Measurements from ENCODE around the gene MIB1.

DNA sequence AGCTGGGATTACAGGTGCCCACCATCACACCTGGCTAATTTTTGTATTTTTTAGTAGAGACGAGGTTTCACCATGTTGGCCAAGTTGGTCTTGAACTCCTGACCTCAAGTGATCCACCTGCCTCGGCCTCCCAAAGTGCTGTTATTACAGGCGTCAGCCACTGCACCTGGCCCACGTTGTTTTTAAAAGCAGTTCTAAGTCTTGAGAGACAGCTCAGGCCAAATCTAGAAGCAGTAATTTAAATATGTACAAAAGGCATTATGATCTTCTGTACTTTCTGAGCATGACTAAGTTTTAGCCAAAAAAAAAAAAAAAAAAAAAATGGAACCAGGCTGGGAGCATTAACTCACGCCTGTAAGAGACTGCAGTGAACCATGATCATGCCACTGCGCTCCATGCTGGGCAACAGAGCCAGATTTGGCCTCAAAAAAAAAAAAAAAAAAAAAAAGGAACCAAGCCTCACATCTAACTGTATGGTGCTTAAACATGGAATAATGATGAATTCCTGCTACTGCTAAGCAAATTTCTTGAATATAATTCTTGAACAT lies 40.0 kb upstream of the MIB1 start:
- TF ChIP-seq, protein P1, sequence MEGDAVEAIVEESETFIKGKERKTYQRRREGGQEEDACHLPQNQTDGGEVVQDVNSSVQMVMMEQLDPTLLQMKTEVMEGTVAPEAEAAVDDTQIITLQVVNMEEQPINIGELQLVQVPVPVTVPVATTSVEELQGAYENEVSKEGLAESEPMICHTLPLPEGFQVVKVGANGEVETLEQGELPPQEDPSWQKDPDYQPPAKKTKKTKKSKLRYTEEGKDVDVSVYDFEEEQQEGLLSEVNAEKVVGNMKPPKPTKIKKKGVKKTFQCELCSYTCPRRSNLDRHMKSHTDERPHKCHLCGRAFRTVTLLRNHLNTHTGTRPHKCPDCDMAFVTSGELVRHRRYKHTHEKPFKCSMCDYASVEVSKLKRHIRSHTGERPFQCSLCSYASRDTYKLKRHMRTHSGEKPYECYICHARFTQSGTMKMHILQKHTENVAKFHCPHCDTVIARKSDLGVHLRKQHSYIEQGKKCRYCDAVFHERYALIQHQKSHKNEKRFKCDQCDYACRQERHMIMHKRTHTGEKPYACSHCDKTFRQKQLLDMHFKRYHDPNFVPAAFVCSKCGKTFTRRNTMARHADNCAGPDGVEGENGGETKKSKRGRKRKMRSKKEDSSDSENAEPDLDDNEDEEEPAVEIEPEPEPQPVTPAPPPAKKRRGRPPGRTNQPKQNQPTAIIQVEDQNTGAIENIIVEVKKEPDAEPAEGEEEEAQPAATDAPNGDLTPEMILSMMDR (IDR thresholded peaks at IDR 0.05; ENCODE audit: low read depth, low read length, poor library complexity, severe bottlenecking), result no peak
- no peak for TF ChIP-seq EZH2phosphoT487 (IDR thresholded peaks at IDR 0.05; ENCODE audit: borderline replicate concordance, low read length)
